ENCODE results near the gene LRRTM4. TPM values are rescaled to one million over a fixed set of nuclear protein-coding genes. Genes with fewer than 3 reads are reported as not detected.

LRRTM4 gene
- total RNA-seq, 1 experiment from 2014 or later: 12.0 TPM

DNA sequence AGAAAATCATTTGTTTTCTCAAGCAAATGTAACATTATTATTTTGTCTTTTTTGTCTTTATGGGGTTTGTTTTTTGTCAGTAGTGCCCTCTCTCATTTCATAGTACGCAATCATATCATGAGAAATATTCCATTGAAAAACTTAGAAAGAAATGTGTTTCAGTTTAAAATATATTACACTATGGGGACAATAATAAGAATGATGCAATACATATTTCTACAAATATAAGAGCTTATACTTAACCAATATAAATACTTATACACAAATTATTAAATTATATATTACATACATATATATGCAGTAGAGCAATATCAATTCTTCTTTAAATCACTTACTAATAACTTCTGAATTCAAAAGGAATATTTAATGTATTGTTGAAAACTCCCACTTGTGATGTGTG is 13.7 kb downstream of the LRRTM4 start:
- no peak overlapping the region for H2BK12ac ChIP-seq (ENCODE audit: insufficient read length, low read depth, low read length)
- H3T11ph ChIP-seq (ENCODE audit: low read length): no peak overlapping the region
- no peaks in the 10 kb centered on the region for H3K27me3 ChIP-seq (ENCODE audit: insufficient read depth, low read length)
- H2AK5ac ChIP-seq (ENCODE audit: insufficient read length, low read length): no peak overlapping the region
- H3K4me1 ChIP-seq (ENCODE audit: insufficient read depth, low read length): peaks cover 3% of the 10 kb centered on the region; the same call in 1 of the 2 replicates
- no peak overlapping the region for H2BK20ac ChIP-seq (ENCODE audit: low read depth, low read length, poor library complexity, severe bottlenecking)
- no peak overlapping the region for H3K14ac ChIP-seq (ENCODE audit: insufficient read depth, low read length)
- no CpG with 5 or more reads among the region's 1 CpG for WGBS (ENCODE audit: extremely low coverage, insufficient read length, low lambda C conversion rate)
- no peak overlapping the region for H4K8ac ChIP-seq (replicated peaks; ENCODE audit: insufficient read length, low read depth, low read length)
- Mint-ChIP-seq H3K4me1 (peaks cover 16 to 21% of the 10 kb centered on the region in 2 experiments), H3K4me3 (no peak overlapping the region), H3K27ac (peak overlapping the region in 1 of 3 experiments; percentile 60; a peak in 1 of 7 replicates), H3K9me3 (no peaks in the 10 kb centered on the region), H3K36me3 (ENCODE audit: insufficient read depth in 1 of 3, low read depth in 3 of 3) (no peaks in the 10 kb centered on the region; a peak in 1 of 7 replicates), H3K27me3 (ENCODE audit: low read depth) (no peaks in the 10 kb centered on the region)
- no peak overlapping the region for H3K4me2 ChIP-seq (ENCODE audit: insufficient read depth, insufficient read length, low read length)
- no peak overlapping the region for H3K23ac ChIP-seq (ENCODE audit: insufficient read length, low read depth, low read length)
- H4K20me1 ChIP-seq (ENCODE audit: control insufficient read depth, insufficient read depth, insufficient read length): no peaks in the 10 kb centered on the region
- no peak overlapping the region for H3K27ac ChIP-seq (ENCODE audit: insufficient read length, low read depth, low read length)
- no peak overlapping the region for H2BK15ac ChIP-seq (ENCODE audit: low read depth, low read length)
- H3K18ac ChIP-seq (ENCODE audit: insufficient read length, low read depth, low read length): no peak overlapping the region
- H3K79me1 ChIP-seq (ENCODE audit: insufficient read depth, low read depth, low read length, poor library complexity, severe bottlenecking): no peaks in the 10 kb centered on the region
- no peak overlapping the region for H2AFZ ChIP-seq (ENCODE audit: low read length)
- H2BK120ac ChIP-seq (ENCODE audit: low read depth, low read length, poor library complexity, severe bottlenecking): no peak overlapping the region
- no peaks in the 10 kb centered on the region for H3K23me2 ChIP-seq (ENCODE audit: insufficient read length, low read depth, low read length, poor library complexity, severe bottlenecking)
- DNase-seq: no peak
- no peak for TF ChIP-seq CTCF (conservative IDR thresholded peaks at IDR 0.05)
- no peak overlapping the region for H2BK5ac ChIP-seq (ENCODE audit: insufficient read length, low read length)
- H3K56ac ChIP-seq (ENCODE audit: insufficient read length, low read depth, low read length): no peak overlapping the region
- H3K9me3 ChIP-seq (ENCODE audit: control insufficient read depth, low read depth, low read length): no peaks in the 10 kb centered on the region
- H4K91ac ChIP-seq (ENCODE audit: insufficient read length, low read depth, low read length): no peak overlapping the region
- 0 out of 2 replicates have a peak, but pooled peaks cover 2% of the 10 kb centered on the region for H3K79me2 ChIP-seq (ENCODE audit: insufficient read depth, low read length)
- no peak overlapping the region for H3K9ac ChIP-seq (ENCODE audit: extremely low read depth, insufficient read length, low read length)
- H4K5ac ChIP-seq (ENCODE audit: insufficient read length, low read depth, low read length): no peak overlapping the region
- H3K4ac ChIP-seq (ENCODE audit: low read depth, low read length): no peak overlapping the region
